ENCODE data around the gene ARMC6. TPM values are rescaled to one million over a fixed set of nuclear protein-coding genes. Genes with fewer than 3 reads are reported as not detected.

ARMC6 gene
- total and polyA plus RNA-seq, 4 experiments from 2014 or later, result 11.8 to 25.8 (median 18.2) TPM

- ChIA-PET CTCF (ENCODE audit: partially characterized antibody) (interaction anchor here (0.6 to 1.9 kb wide), 2 partner anchors 8 to 1613 kb away, joined by 3 to 5 read pairs; no protein-coding TSS in a partner anchor), POLR2A (ENCODE audit: partially characterized antibody) (no interaction called here)
- H3K4me3 Mint-ChIP-seq, result no peak overlapping the region
- no peaks in the 10 kb centered on the region for H3K4me1 ChIP-seq (ENCODE audit: insufficient read depth, low read length)
- H3K27ac ChIP-seq (ENCODE audit: low read depth, low read length), result no peak overlapping the region
- H3K36me3 ChIP-seq (ENCODE audit: insufficient read depth, low read length), result no peaks in the 10 kb centered on the region
- peaks cover 6 to 11% of the 10 kb centered on the region in 2 donors for H3K36me3 Mint-ChIP-seq
- no peaks in the 10 kb centered on the region for H3K27me3 ChIP-seq (ENCODE audit: insufficient read depth, low read length)
- H3K27ac Mint-ChIP-seq, result peak overlapping the region in 2 of 7 donors; percentile 29 to 72
- no peaks in the 10 kb centered on the region for H3K9me3 Mint-ChIP-seq
- peaks cover 3 to 9% (median 5%) of the 10 kb centered on the region in 4 donors for H3K4me1 Mint-ChIP-seq
- no peaks in the 10 kb centered on the region for H3K9me3 ChIP-seq (ENCODE audit: control insufficient read depth in 1 of 2, low read length in 2 of 2)
- no peaks in the 10 kb centered on the region for H3K27me3 Mint-ChIP-seq
- intact Hi-C loops (cut with micrococcal nuclease), result no loop called here
- DNase-seq, result peak in 1 of 5 donors; percentile 11
- no peak overlapping the region for H3K4me3 ChIP-seq (ENCODE audit: low read length in 2 of 2)
Observed at GRCh38 chr19:19107654-19108053, 74.3 kb downstream of the ARMC6 start.

Other genes starting within 250 kb of the ARMC6 start
- gene COMP, start 242.3 kb upstream of the ARMC6 start, total RNA-seq, result not detected
- gene COMP, start 242.3 kb upstream of the ARMC6 start, polyA plus RNA-seq, result not detected
- gene UPF1, start 201.6 kb upstream of the ARMC6 start, total RNA-seq, result 100 to 1,000 TPM; 127 to 130 TPM
- gene UPF1, start 201.6 kb upstream of the ARMC6 start, polyA plus RNA-seq, result 10 to 100 TPM in 1 of 2 donors, 1 to 10 TPM in 1; 2.6 to 21.9 TPM
- not detected for gene CERS1, start 137.4 kb upstream of the ARMC6 start, total RNA-seq
- gene CERS1, start 137.4 kb upstream of the ARMC6 start, polyA plus RNA-seq, result not detected
- gene COPE, start 114.2 kb upstream of the ARMC6 start, total RNA-seq, result 100 to 1,000 TPM; 165 to 170 TPM
- 100 to 1,000 TPM; 273 to 276 TPM for gene COPE, start 114.2 kb upstream of the ARMC6 start, polyA plus RNA-seq
- gene DDX49, start 113.9 kb upstream of the ARMC6 start, total RNA-seq, result 10 to 100 TPM; 40.9 to 43.6 TPM
- 10 to 100 TPM; 20.7 to 32.1 TPM for gene DDX49, start 113.9 kb upstream of the ARMC6 start, polyA plus RNA-seq
- 1 to 10 TPM; 2.1 to 2.4 TPM for gene HOMER3, start 92.4 kb upstream of the ARMC6 start, total RNA-seq
- 1 to 10 TPM; 2.6 to 2.7 TPM for gene HOMER3, start 92.4 kb upstream of the ARMC6 start, polyA plus RNA-seq
- 100 to 1,000 TPM; 111 to 113 TPM for gene SUGP2, start 86 bp upstream of the ARMC6 start, total RNA-seq
- gene SUGP2, start 86 bp upstream of the ARMC6 start, polyA plus RNA-seq, result 1 to 10 TPM; 3.9 to 8.2 TPM
- 10 to 100 TPM; 28.3 to 31.6 TPM for gene SLC25A42, start 30.4 kb downstream of the ARMC6 start, total RNA-seq
- 10 to 100 TPM; 11.3 to 13.7 TPM for gene SLC25A42, start 30.4 kb downstream of the ARMC6 start, polyA plus RNA-seq
- 10 to 100 TPM; 22.5 to 25.1 TPM for gene TMEM161A, start 104.9 kb downstream of the ARMC6 start, total RNA-seq
- gene TMEM161A, start 104.9 kb downstream of the ARMC6 start, polyA plus RNA-seq, result 10 to 100 TPM; 17.0 to 31.2 TPM
- 1 to 10 TPM; 3.1 to 5.2 TPM for gene MEF2B, start 136.7 kb downstream of the ARMC6 start, total RNA-seq
- gene MEF2B, start 136.7 kb downstream of the ARMC6 start, polyA plus RNA-seq, result under 1 TPM in 1 of 2 donors, not detected in 1; 0.71 TPM
- gene BORCS8, start 158.5 kb downstream of the ARMC6 start, total RNA-seq, result 10 to 100 TPM; 36.0 to 41.2 TPM
- 10 to 100 TPM; 24.4 to 29.2 TPM for gene BORCS8, start 158.5 kb downstream of the ARMC6 start, polyA plus RNA-seq
- gene RFXANK, start 158.7 kb downstream of the ARMC6 start, total RNA-seq, result 10 to 100 TPM; 69.5 to 77.2 TPM
- 10 to 100 TPM; 67.6 to 81.4 TPM for gene RFXANK, start 158.7 kb downstream of the ARMC6 start, polyA plus RNA-seq
- 10 to 100 TPM; 25.1 to 28.6 TPM for gene NR2C2AP, start 169.8 kb downstream of the ARMC6 start, total RNA-seq
- 10 to 100 TPM; 32.0 to 33.2 TPM for gene NR2C2AP, start 169.8 kb downstream of the ARMC6 start, polyA plus RNA-seq
- gene NCAN, start 178.4 kb downstream of the ARMC6 start, total RNA-seq, result not detected
- not detected for gene NCAN, start 178.4 kb downstream of the ARMC6 start, polyA plus RNA-seq
- not detected for gene TM6SF2, start 239.7 kb downstream of the ARMC6 start, total RNA-seq
- not detected for gene TM6SF2, start 239.7 kb downstream of the ARMC6 start, polyA plus RNA-seq